Measurements from ENCODE around the gene HIVEP2. TPM values are rescaled to one million over a fixed set of nuclear protein-coding genes. Genes with fewer than 3 reads are reported as not detected.

The HIVEP2 gene
- total RNA-seq, 1 experiment from 2014 or later: 9.1 TPM

GRCh38 chr6:142927904-142928303 lies 17.1 kb downstream of the HIVEP2 start:
- Histone ChIP-seq H3K4me3 (ENCODE audit: low read length) (peak overlapping the region; percentile 80), H4K20me1 (ENCODE audit: low read length) (0 out of 2 replicates have a peak, but pooled peaks cover 5% of the 10 kb centered on the region), H3K27ac (ENCODE audit: low read length) (no peak overlapping the region), H3K9ac (ENCODE audit: low read length) (peak overlapping the region; percentile 79), H2AFZ (ENCODE audit: low read length) (no peak overlapping the region), H3K36me3 (ENCODE audit: low read depth, low read length) (no peaks in the 10 kb centered on the region), H3K9me3 (ENCODE audit: low read length) (no peaks in the 10 kb centered on the region), H3K4me2 (ENCODE audit: low read length) (peak overlapping the region; percentile 95), H3K79me2 (ENCODE audit: low read length) (peaks cover 48% of the 10 kb centered on the region), H3K4me1 (ENCODE audit: insufficient read depth, low read length) (peaks cover 20% of the 10 kb centered on the region), H3F3A (ENCODE audit: low read length, unreplicated experiment) (no peaks in the 10 kb centered on the region), H3K9me2 (replicated peaks; ENCODE audit: low read length) (no peaks in the 10 kb centered on the region), H3K27me3 (ENCODE audit: low read length) (no peaks in the 10 kb centered on the region)
- ChIA-PET CTCF (no interaction called here), POLR2A (ENCODE audit: unreplicated experiment) (no interaction called here)
- ATAC-seq (no peak; the same call in 1 of the 2 replicates), DNase-seq (no peak)
- TF ChIP-seq EZH2phosphoT487 (IDR thresholded peaks at IDR 0.05; ENCODE audit: borderline replicate concordance, low read length): no peak
- TF ChIP-seq CTCF (conservative IDR thresholded peaks at IDR 0.05; ENCODE audit: low read depth, low read length): no peak
- no peak for TF ChIP-seq EZH2 (IDR thresholded peaks at IDR 0.05; ENCODE audit: low read length, unreplicated experiment)
- no TSS peak for BruUV-seq (replicated peaks)
- intact Hi-C loops (cut with micrococcal nuclease): no loop called here

- Histone ChIP-seq H3K36me3 (ENCODE audit: low read depth, low read length) (no peaks in the 10 kb centered on the region), H3K9me2 (replicated peaks; ENCODE audit: low read length) (no peaks in the 10 kb centered on the region), H3K9me3 (ENCODE audit: low read length) (no peaks in the 10 kb centered on the region), H3K4me3 (ENCODE audit: low read length) (peak overlapping the region; percentile 80), H2AFZ (ENCODE audit: low read length) (peak overlapping the region; percentile 66), H3K79me2 (ENCODE audit: low read length) (peaks cover 41% of the 10 kb centered on the region), H3K4me1 (ENCODE audit: insufficient read depth, low read length) (peaks cover 20% of the 10 kb centered on the region), H3K9ac (ENCODE audit: low read length) (peak overlapping the region; percentile 79), H3K4me2 (ENCODE audit: low read length) (peak overlapping the region; percentile 95), H3F3A (ENCODE audit: low read length, unreplicated experiment) (no peaks in the 10 kb centered on the region), H3K27ac (ENCODE audit: low read length) (peak overlapping the region; percentile 46), H3K27me3 (ENCODE audit: low read length) (no peaks in the 10 kb centered on the region), H4K20me1 (ENCODE audit: low read length) (no peaks in the 10 kb centered on the region)
- intact Hi-C loops (cut with micrococcal nuclease): no loop called here
- CTCF ChIA-PET: no interaction called here
- BruUV-seq (replicated peaks): no TSS peak
- DNase-seq (no peak), ATAC-seq (peak; percentile 9; the same call in 1 of the 2 replicates)
- POLR2A ChIA-PET (ENCODE audit: unreplicated experiment): no interaction called here
- TF ChIP-seq EZH2phosphoT487 (IDR thresholded peaks at IDR 0.05; ENCODE audit: borderline replicate concordance, low read length) (no peak), CTCF (conservative IDR thresholded peaks at IDR 0.05; ENCODE audit: low read depth, low read length) (no peak), EZH2 (IDR thresholded peaks at IDR 0.05; ENCODE audit: low read length, unreplicated experiment) (no peak)
Observed at GRCh38 chr6:142927271-142927580, 17.8 kb downstream of the HIVEP2 start.

- peaks cover 39% of the 10 kb centered on the region for H3K79me2 ChIP-seq (ENCODE audit: low read length)
- no peaks in the 10 kb centered on the region for H3F3A ChIP-seq (ENCODE audit: low read length, unreplicated experiment)
- peak overlapping the region; percentile 79 for H3K9ac ChIP-seq (ENCODE audit: low read length)
- no TSS peak for BruUV-seq (replicated peaks)
- no peaks in the 10 kb centered on the region for H3K9me3 ChIP-seq (ENCODE audit: low read length)
- TF ChIP-seq EZH2phosphoT487 (IDR thresholded peaks at IDR 0.05; ENCODE audit: borderline replicate concordance, low read length) (no peak), EZH2 (IDR thresholded peaks at IDR 0.05; ENCODE audit: low read length, unreplicated experiment) (no peak), CTCF (conservative IDR thresholded peaks at IDR 0.05; ENCODE audit: low read depth, low read length) (no peak)
- no peaks in the 10 kb centered on the region for H3K36me3 ChIP-seq (ENCODE audit: low read depth, low read length)
- no peaks in the 10 kb centered on the region for H3K27me3 ChIP-seq (ENCODE audit: low read length)
- intact Hi-C loops (cut with micrococcal nuclease): no loop called here
- H3K4me3 ChIP-seq (ENCODE audit: low read length): peak overlapping the region; percentile 80
- ChIA-PET CTCF (no interaction called here), POLR2A (ENCODE audit: unreplicated experiment) (interaction anchor here (0.6 kb wide), 1 partner anchor 161 kb away, joined by 3 read pairs; no protein-coding TSS in a partner anchor)
- H2AFZ ChIP-seq (ENCODE audit: low read length): peak overlapping the region; percentile 66
- DNase-seq (peak; percentile 38), ATAC-seq (peak; percentile 62)
- peak overlapping the region; percentile 46 for H3K27ac ChIP-seq (ENCODE audit: low read length)
- no peaks in the 10 kb centered on the region for H4K20me1 ChIP-seq (ENCODE audit: low read length)
- peaks cover 20% of the 10 kb centered on the region for H3K4me1 ChIP-seq (ENCODE audit: insufficient read depth, low read length)
- no peaks in the 10 kb centered on the region for H3K9me2 ChIP-seq (replicated peaks; ENCODE audit: low read length)
- H3K4me2 ChIP-seq (ENCODE audit: low read length): peak overlapping the region; percentile 95
Observed at GRCh38 chr6:142926494-142927270, 18.3 kb downstream of the HIVEP2 start.

Data from PC-3 (cell line).